HepG2 (cell line): Measurements from ENCODE around the gene FBLN7. TPM values are rescaled to one million over a fixed set of nuclear protein-coding genes. Genes with fewer than 3 reads are reported as not detected.
A peak's percentile ranks its signal among the peaks of the same experiment; 100 is the strongest.

Source experiments
- ARNT2 ChIP-seq: sonication (generic); formaldehyde crosslinking; IDR thresholded peaks from 2 replicates; pipeline ENCODE4 v1.8.0; 2022; ENCODE audit warnings: mild to moderate bottlenecking, low read depth, missing genetic modification reagents, moderate library complexity
- BORCS8-MEF2B ChIP-seq: sonication (generic); formaldehyde crosslinking; IDR thresholded peaks from 2 replicates; pipeline ENCODE4 v1.8.0; 2022; ENCODE audit warnings: mild to moderate bottlenecking, missing genetic modification reagents
- CEBPG ChIP-seq: IDR thresholded peaks from 2 replicates; pipeline ENCODE4 v1.6.1; 2016
- CHD2 ChIP-seq: IDR thresholded peaks from 2 replicates; pipeline ENCODE4 v1.6.1; 2011; ENCODE audit warnings: low read depth, low read length, improper control_type of control experiment
- DDIT3 ChIP-seq: sonication (generic); formaldehyde crosslinking; IDR thresholded peaks from 2 replicates; pipeline ENCODE4 v1.4.0; 2020; ENCODE audit warnings: mild to moderate bottlenecking, missing genetic modification reagents
- GABPA ChIP-seq, 2 experiments: IDR thresholded peaks; 2 replicates each; pipeline ENCODE4 v1.6.1; 2011 to 2016; ENCODE audit warnings: low read depth in 2 of 2, low read length in 1 of 2, missing biosample characterization in 1 of 2, missing genetic modification characterization in 1 of 2
- GLI4 ChIP-seq: sonication (generic); formaldehyde crosslinking; IDR thresholded peaks from 2 replicates; pipeline ENCODE4 v1.5.1; 2020; ENCODE audit warnings: missing genetic modification reagents, mild to moderate bottlenecking, moderate library complexity, borderline replicate concordance
- JUNB ChIP-seq: sonication (generic); formaldehyde crosslinking; IDR thresholded peaks from 2 replicates; pipeline ENCODE4 v1.8.0; 2022; ENCODE audit warnings: missing genetic modification reagents, mild to moderate bottlenecking, borderline replicate concordance
- JUND ChIP-seq: sonication (generic); formaldehyde crosslinking; IDR thresholded peaks from 2 replicates; pipeline ENCODE4 v1.8.0; 2022; ENCODE audit warnings: mild to moderate bottlenecking, missing genetic modification reagents
- MLLT10 ChIP-seq: sonication (generic); formaldehyde crosslinking; IDR thresholded peaks from 2 replicates; pipeline ENCODE4 v1.4.0; 2020; ENCODE audit warnings: missing genetic modification reagents
- NFE2L2 ChIP-seq: fragments of 150-350 bp; IDR thresholded peaks from 2 replicates; pipeline ENCODE4 v1.6.1; 2014; ENCODE audit warnings: low read length
- NFKBIZ ChIP-seq: IDR thresholded peaks from 2 replicates; pipeline ENCODE4 v1.6.1; 2018; ENCODE audit warnings: missing genetic modification reagents, missing compliant biosample characterization
- RBM39 ChIP-seq: fragments of 200-400 bp; formaldehyde crosslinking; IDR thresholded peaks from one replicate; pipeline ENCODE4 v1.6.1; 2018; ENCODE audit warnings: antibody characterized with exemption, mild to moderate bottlenecking, low read depth, low read length; ENCODE audit not compliant: poor library complexity, severe bottlenecking
- SMC3 ChIP-seq: IDR thresholded peaks from 2 replicates; pipeline ENCODE4 v1.6.1; 2011; ENCODE audit warnings: low read length, improper control_type of control experiment
- SOX13 ChIP-seq, 3 experiments: fragments of 450-650 bp in 1 of 3; sonication (generic) in 1 of 3; formaldehyde crosslinking in 1 of 3; IDR thresholded peaks in 2 of 3; conservative IDR thresholded peaks in 1 of 3; 2 replicates each; pipeline versions ENCODE4 v1.5.0 to v1.6.1; 2016 to 2020; ENCODE audit warnings: antibody characterized with exemption in 1 of 3, mild to moderate bottlenecking in 1 of 3, missing compliant biosample characterization in 1 of 3, missing genetic modification reagents in 1 of 3, moderate library complexity in 1 of 3
- TFDP1 ChIP-seq: IDR thresholded peaks from 2 replicates; pipeline ENCODE4 v1.6.1; 2016; ENCODE audit warnings: missing compliant biosample characterization, missing genetic modification reagents, borderline replicate concordance
- XBP1 ChIP-seq: sonication (generic); formaldehyde crosslinking; IDR thresholded peaks from 2 replicates; pipeline ENCODE4 v1.5.0; 2020; ENCODE audit warnings: missing genetic modification reagents
- ZFAT ChIP-seq: sonication (generic); formaldehyde crosslinking; conservative IDR thresholded peaks from 2 replicates; pipeline ENCODE4 v1.8.1; 2023; ENCODE audit warnings: missing genetic modification reagents, inconsistent platforms
- ZKSCAN1 ChIP-seq: fragments of 150-350 bp; IDR thresholded peaks from 2 replicates; pipeline ENCODE4 v1.6.1; 2014; ENCODE audit warnings: low read length
- ZNF235 ChIP-seq: sonication (generic); formaldehyde crosslinking; IDR thresholded peaks from 2 replicates; pipeline ENCODE4 v1.8.1; 2023; ENCODE audit warnings: mild to moderate bottlenecking, missing genetic modification reagents, borderline replicate concordance
- ZNF253 ChIP-seq: sonication (generic); formaldehyde crosslinking; IDR thresholded peaks from 2 replicates; pipeline ENCODE4 v1.8.0; 2022; ENCODE audit warnings: mild to moderate bottlenecking, missing genetic modification reagents, borderline replicate concordance
- ZNF496 ChIP-seq: sonication (generic); formaldehyde crosslinking; IDR thresholded peaks from 2 replicates; pipeline ENCODE4 v1.8.1; 2023; ENCODE audit warnings: mild to moderate bottlenecking, moderate library complexity, missing genetic modification reagents; ENCODE audit not compliant: insufficient replicate concordance
- ZNF550 ChIP-seq: sonication (generic); formaldehyde crosslinking; IDR thresholded peaks from 2 replicates; pipeline ENCODE4 v1.4.0; 2020; ENCODE audit warnings: mild to moderate bottlenecking, missing genetic modification reagents, borderline replicate concordance
- polyA plus RNA-seq, 8 experiments: library from polyadenylated mRNA; depleted of rRNA in 3 of 8; stranded (reverse) in 7 of 8; unstranded in 1 of 8; fragments of >200 nt; fragmentation: Illumina TruSeq in 4 of 8; extraction: Trizol in 4 of 8; gene quantifications; 2 replicates each; pipeline versions ENCODE4 v1.2.1 to v1.2.3, GENCODE V29; 2011 to 2016; ENCODE audit warnings: low read depth in 4 of 8, missing spikeins in 1 of 8, mixed read lengths in 1 of 8; ENCODE audit not compliant: insufficient read depth in 1 of 8
- total RNA-seq, 5 experiments: library from RNA; depleted of rRNA; stranded (reverse); fragments of >200 nt; fragmentation: Illumina TruSeq; extraction: Trizol; gene quantifications; 2 replicates each; pipeline ENCODE4 v1.2.3, GENCODE V29; 2016; ENCODE audit warnings: low read depth in 1 of 5
- TF ChIP-seq, protein P1 (sequence below): sonication (generic); formaldehyde crosslinking; conservative IDR thresholded peaks from 2 replicates; pipeline ENCODE4 v1.4.0; 2020; ENCODE audit warnings: mild to moderate bottlenecking, missing genetic modification reagents, moderate library complexity
- TF ChIP-seq, protein P2 (sequence below): IDR thresholded peaks from 2 replicates; pipeline ENCODE4 v1.6.1; 2012; ENCODE audit warnings: inconsistent platforms

FBLN7 gene
- total and polyA plus RNA-seq, 2 of the 13 experiments (the other 11 are each of a cell fraction or from before 2014, with no cell fraction given), result 1.4 to 2.3 TPM

- TF ChIP-seq SMC3 (no peak), ZNF253 (CRISPR knock-in tag) (no peak), MLLT10 (CRISPR knock-in tag) (no peak), ZKSCAN1 (no peak), XBP1 (no peak), JUND (CRISPR knock-in tag) (no peak), GLI4 (CRISPR knock-in tag) (no peak), CEBPG (CRISPR knock-in tag) (peak; percentile 11; the same call in 1 of the 2 replicates), ZFAT (CRISPR knock-in tag) (no peak), TFDP1 (no peak), RBM39 (no peak), BORCS8-MEF2B (CRISPR knock-in tag) (no peak), SOX13 (IDR thresholded peaks at IDR 0.05) (no peak), SOX13 (CRISPR knock-in tag; conservative IDR thresholded peaks at IDR 0.05 in 1 of 2, IDR thresholded peaks at IDR 0.05 in 1 of 2) (no peak), ARNT2 (CRISPR knock-in tag) (no peak), JUNB (no peak), ZNF496 (CRISPR knock-in tag) (no peak), DDIT3 (CRISPR knock-in tag) (no peak), CHD2 (no peak), ZNF550 (CRISPR knock-in tag) (no peak), GABPA (IDR thresholded peaks at IDR 0.05; ENCODE audit: low read depth, low read length) (no peak), GABPA (CRISPR knock-in tag; IDR thresholded peaks at IDR 0.05; ENCODE audit: low read depth) (no peak), NFKBIZ (CRISPR knock-in tag) (no peak), ZNF235 (no peak), NFE2L2 (no peak)
- TF ChIP-seq, protein P1, sequence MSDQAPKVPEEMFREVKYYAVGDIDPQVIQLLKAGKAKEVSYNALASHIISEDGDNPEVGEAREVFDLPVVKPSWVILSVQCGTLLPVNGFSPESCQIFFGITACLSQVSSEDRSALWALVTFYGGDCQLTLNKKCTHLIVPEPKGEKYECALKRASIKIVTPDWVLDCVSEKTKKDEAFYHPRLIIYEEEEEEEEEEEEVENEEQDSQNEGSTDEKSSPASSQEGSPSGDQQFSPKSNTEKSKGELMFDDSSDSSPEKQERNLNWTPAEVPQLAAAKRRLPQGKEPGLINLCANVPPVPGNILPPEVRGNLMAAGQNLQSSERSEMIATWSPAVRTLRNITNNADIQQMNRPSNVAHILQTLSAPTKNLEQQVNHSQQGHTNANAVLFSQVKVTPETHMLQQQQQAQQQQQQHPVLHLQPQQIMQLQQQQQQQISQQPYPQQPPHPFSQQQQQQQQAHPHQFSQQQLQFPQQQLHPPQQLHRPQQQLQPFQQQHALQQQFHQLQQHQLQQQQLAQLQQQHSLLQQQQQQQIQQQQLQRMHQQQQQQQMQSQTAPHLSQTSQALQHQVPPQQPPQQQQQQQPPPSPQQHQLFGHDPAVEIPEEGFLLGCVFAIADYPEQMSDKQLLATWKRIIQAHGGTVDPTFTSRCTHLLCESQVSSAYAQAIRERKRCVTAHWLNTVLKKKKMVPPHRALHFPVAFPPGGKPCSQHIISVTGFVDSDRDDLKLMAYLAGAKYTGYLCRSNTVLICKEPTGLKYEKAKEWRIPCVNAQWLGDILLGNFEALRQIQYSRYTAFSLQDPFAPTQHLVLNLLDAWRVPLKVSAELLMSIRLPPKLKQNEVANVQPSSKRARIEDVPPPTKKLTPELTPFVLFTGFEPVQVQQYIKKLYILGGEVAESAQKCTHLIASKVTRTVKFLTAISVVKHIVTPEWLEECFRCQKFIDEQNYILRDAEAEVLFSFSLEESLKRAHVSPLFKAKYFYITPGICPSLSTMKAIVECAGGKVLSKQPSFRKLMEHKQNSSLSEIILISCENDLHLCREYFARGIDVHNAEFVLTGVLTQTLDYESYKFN (CRISPR knock-in tag), result peak; percentile 31; the same call in 1 of the 2 replicates
- TF ChIP-seq, protein P2, sequence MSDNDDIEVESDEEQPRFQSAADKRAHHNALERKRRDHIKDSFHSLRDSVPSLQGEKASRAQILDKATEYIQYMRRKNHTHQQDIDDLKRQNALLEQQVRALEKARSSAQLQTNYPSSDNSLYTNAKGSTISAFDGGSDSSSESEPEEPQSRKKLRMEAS, result no peak
Measured at GRCh38 chr2:112137516-112138158, 548 bp upstream of the FBLN7 start (continued).
